Ureter (tissue), 1 donor: ENCODE results near the gene VIPR2. TPM values are rescaled to one million over a fixed set of nuclear protein-coding genes. Genes with fewer than 3 reads are reported as not detected.
"Not testable (repeated sequence)": the region's sequence is repeated elsewhere in the genome, so short reads cannot be mapped to it uniquely, and the experiment has no call there.

ENCODE experiments used
- DNase-seq: peaks from one replicate; pipeline ENCODE4 v3.0.0-alpha.2; 2020; ENCODE audit warnings: low spot score
- total RNA-seq: library from RNA; stranded (reverse); gene quantifications from one replicate; pipeline ENCODE4 v1.2.4, GENCODE V29; 2023
- donor health status: DM: yes; HTN: yes; CAD: no.

Gene VIPR2
- total RNA-seq, 1 donor from 2014 or later = 4.8 TPM

DNA sequence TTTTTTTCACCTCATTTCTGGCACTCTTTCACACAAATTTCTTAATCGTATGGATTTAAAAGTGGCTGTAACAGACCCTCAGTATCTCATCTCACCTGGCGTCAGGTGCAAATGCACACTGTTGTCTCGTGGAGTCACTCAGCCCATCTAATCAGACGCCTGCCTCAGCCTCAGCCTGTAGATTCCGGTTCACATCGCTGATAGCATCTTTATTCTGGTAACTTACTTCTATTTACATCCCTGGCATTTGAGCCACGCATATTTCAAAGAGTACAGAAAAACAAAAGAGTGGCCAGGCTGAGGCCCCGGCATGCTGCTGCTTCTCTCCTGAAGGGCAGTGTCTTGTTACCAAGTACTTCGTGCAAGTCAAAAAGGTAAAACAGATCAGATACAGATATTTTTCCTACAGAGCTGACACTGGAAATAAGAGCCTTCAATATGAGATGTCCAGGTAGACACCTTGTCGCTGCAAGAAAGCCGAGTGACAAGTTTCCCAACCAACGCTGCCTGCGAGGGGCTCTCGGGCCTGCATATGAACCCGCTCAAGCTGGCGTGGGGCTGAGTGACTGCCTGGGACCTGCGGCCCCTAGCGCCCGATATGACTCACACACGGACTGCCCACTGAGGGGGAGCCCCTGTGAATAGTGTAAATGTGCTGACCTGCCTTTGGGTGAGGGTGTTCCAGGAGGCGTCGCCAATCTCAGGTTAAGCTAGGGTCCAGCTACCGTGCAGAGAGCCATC, 4.3 kb downstream of the VIPR2 start:
- peak; percentile 42 for DNase-seq

DNA sequence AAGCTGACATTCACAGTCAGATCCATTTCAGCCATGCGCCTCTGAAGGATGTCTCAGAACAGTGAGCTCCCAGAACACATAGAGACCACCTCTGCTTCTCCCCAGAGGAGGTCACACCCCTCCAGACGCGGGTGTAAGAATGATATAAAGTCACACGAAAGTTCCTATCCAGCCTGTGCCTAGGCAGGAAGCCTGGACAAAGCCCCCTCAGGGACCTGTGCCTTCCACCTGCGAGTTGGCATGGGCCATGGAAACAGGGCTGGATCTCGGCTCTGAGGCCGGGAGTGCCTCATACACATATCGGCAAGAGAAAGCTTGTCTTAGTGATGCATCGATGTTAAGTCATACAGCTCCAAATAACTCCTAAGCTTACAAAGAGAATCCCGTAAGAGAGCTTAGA, 5.0 kb downstream of the VIPR2 start:
- no peak for DNase-seq

DNA sequence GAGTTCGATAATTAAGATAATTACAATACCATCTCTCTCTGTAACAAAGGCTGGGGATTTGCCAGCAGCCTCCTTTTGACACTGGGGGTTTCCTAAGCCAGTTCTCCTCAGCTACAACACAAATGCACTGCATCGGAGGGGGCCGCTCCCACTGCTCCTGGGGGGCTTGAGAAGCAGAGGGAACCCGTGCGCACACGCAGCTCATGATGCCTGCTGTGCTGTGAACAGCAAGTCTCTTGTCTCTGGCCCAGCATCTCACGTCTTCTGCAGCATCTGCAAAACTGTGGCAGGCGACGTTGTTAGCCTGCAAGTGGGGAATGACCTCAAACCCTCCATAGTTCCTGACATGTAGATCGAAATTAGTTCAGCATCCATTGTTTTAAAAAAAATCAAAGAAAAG, 5.5 kb downstream of the VIPR2 start:
- no peak for DNase-seq

DNA sequence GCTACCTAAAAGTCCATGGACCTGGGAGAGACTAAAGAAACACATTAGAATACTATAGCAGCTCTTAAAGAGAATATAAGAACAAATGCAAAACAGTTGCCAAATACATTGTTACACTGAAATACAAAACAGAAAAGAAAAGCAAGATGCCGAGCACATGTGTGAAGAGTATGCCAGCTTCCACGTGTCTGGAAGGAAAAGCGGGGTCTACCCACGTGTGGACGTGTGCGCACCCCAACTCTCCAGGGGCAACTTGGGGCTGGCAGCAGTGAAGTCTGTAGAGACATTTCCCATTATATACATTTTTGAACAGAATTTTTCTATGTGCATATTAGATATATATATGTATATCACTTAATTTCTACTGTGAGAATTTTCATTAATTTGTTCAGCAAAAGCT, 6.2 kb downstream of the VIPR2 start:
- DNase-seq = no peak

DNA sequence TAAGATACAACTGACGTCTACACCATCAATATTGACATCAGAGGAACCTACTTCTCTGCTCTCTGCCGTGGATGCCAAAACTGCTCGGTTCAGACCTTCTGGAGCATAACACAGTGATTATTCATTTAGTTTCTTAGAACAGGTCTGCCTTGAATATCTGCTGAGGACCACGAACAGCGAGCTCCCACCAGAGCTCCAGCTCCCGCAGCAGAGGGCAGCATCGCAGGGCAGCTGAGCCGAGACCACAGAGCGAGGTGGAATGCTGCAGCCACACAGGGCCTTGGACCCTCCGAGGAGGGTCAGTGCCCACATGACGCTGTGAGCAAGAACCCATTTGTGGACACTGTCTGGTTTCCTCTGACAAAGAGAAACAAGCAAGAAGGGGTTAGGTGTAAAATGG, 6.8 kb downstream of the VIPR2 start:
- DNase-seq = no peak

DNA sequence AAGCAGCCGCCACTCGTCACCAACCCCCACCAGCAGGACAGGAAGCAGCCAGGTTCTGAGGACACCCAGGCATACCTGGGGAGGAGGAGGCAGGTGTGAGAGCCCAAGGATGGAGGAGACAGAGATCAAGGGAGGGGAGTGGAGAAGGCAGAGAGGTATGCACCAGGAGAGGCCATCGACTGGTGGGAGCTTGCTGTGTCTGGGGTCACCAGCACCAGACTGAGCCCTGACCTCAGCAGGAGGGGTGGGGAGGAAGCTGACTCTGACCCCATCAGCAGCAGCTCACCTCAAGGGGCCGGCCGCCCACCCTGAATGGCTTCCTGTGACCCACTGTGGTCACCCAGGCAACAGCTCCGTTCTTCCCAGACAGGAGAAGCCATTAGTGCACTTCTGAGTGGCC, 7.8 kb downstream of the VIPR2 start:
- DNase-seq = peak; percentile 35

DNA sequence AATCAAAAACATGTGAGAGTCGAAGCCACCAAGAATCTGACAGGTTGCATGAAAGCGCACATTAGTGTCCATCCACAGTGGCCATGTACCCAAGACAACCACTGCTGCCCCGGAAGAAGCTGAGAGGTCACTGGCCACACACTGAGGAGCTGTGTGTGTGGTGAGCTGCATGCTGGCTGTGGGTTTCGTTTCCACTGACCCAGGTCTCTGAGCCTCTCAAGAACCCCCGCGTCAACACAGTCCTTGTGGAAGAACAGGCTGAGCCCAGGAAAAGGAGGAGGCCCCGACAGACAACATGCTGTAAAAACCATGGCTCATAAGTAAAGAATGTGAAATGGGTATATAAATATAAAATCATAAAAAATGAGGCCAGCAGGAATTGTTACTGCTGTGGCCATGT, 8.2 kb downstream of the VIPR2 start:
- DNase-seq = peak; percentile 20

DNA sequence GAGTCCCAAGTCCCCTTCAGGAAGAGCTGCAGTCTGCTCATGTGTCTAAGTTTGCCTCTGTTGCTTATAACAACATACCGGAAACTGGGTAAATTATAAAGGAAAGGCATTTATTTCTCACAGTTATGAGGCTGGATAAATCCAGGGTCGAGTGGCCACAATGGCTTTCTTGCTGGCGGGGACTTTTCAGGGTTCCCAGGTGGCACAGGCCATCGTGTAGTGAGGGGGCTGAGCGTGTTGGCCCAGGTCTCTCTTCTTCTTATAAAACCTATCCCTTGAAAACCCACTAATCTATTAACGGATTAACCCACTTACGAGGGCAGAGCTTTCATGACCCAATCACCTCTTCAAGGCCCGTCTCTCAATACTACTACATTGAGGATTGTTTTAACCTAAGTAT, 8.7 kb downstream of the VIPR2 start:
- no peak for DNase-seq

DNA sequence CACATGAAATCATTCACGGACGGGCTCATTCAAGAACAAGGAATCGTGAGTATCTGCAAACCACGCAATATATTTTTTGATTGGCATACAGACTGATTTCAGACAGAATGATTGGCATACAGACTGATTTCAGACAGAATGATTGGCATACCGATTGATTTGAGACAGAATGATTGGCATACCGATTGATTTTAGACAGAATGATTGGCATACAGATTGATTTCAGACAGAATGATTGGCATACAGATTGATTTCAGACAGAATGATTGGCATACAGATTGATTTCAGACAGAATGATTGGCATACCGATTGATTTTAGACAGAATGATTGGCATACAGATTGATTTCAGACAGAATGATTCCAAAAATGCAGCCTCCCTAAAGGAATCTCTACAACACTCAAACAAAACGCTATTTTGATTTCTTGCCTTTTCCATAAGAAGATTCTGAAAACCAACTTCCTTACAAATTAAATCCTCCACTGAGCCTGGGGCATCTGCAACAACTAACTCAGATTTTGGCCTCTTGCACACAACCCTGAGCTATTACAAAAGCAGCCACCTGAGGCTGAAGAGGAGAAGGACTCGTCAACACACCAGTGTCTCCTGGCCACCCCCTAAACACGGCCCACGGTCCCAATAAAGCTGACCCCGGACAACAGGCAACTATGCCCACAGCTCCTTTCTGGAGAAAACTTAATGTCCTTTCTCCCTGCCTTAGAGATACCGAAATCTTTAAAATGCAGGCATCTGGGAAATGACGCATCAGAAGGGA, 11.8 kb downstream of the VIPR2 start:
- DNase-seq = not testable (repeated sequence)

DNA sequence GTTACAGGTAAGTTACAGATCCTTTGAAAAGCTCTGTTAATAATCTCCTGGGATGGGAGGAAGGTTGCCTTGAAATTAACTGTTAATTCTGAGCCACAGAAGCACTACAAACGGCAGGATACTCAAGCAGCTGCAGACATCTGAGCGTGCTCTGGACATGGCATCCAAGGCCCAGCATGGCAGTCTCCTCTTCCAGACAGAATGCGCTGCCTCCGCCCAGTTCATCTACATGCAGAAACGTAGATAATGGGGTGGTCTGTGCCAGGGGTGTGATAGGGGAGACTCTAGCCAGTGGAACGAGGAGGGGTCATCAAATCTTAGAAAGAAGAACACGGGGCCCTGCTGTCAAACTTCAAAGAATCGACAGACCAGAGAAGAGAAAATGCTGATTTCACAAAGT, 13.8 kb downstream of the VIPR2 start:
- DNase-seq = no peak

DNA sequence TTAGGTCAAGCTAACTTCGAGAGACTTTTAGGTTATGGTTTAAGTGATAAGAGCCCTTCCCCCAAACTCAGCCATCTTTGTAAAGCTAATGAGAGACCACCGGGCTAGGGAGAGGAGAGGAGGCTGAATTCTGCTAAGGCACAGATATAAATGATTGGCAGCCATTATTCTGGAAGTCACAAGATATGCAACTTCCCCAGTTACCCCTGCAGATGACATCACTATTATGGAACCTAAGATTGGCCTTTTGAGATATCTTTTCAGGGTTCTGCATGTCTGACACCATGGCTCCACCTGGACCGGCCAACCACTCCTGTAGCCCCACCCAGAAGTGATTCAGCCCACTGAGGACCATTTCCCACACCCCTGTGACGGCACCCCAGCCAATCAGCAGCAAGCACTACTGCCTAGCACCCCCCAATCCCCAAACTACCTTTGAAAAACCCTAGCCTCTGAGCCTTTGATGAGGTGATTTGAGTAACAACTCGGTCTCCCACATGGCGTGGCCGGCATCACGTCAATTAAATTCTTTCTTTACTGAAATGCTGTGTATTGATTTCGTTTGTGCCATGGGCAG, 14.4 kb downstream of the VIPR2 start:
- DNase-seq = no peak

DNA sequence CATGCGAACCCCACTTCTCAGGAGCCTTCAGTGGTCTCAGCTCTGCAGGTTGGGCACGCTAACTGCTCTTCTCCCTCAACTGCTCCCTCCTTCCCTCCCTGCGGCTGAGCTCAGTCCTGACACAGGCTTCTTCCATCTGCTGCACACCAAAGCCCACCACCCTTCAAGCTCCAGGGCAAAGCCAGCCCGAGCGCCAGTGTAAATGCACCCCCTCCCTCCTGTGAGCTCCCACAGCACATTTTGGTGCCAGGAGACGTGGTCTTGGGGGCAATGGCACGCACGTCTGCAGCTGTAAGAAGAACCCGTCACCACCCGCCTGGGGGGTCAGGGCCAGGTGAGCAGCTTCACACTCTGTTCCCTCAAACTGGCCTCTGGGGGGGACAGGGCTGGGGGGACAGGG, 15.9 kb downstream of the VIPR2 start:
- no peak for DNase-seq

DNA sequence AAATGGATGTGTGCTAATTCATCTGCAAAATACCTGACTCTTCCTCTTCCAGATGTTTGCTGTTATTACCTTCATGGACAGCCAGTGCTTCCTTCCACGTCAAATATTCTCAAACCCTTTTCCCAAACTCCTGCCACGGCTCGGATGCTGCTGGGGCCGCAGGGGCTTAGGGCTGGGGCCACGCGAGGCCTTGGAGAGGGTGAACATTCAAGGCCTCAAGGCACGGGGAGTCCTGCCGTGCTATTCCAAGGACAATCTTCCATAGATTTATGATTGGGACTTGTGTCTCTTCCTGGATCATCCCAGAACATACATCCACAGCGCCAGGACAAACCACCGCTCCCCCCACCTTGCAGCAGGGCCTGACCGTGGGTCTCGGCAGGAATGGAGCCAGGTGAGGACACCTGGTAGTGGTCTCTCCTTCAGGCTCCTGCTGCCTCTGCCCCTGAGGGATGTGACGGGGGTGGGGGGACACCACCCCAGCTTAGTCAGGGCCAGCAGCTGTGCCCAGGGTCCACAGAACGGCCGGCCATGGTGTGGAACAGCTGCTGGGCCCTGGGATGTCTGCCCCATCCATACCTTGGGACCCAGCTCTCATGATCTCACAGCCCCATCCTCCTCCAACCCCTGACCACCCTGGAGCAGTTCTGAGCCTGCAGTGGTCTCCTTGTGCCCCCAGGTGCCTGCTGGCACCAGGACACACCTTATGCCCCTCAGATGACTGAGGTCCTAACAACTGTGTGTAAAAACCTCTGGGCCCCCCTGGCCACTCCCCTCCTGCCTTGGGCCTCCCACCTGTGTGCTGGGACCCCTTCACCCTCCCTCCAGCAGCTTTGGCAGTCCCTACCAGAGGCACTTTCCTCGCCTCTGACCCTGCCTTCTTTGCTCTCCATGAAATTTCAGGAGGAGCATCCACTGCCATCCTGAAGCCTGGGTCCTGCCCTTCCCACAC, 16.7 kb downstream of the VIPR2 start:
- no peak for DNase-seq

DNA sequence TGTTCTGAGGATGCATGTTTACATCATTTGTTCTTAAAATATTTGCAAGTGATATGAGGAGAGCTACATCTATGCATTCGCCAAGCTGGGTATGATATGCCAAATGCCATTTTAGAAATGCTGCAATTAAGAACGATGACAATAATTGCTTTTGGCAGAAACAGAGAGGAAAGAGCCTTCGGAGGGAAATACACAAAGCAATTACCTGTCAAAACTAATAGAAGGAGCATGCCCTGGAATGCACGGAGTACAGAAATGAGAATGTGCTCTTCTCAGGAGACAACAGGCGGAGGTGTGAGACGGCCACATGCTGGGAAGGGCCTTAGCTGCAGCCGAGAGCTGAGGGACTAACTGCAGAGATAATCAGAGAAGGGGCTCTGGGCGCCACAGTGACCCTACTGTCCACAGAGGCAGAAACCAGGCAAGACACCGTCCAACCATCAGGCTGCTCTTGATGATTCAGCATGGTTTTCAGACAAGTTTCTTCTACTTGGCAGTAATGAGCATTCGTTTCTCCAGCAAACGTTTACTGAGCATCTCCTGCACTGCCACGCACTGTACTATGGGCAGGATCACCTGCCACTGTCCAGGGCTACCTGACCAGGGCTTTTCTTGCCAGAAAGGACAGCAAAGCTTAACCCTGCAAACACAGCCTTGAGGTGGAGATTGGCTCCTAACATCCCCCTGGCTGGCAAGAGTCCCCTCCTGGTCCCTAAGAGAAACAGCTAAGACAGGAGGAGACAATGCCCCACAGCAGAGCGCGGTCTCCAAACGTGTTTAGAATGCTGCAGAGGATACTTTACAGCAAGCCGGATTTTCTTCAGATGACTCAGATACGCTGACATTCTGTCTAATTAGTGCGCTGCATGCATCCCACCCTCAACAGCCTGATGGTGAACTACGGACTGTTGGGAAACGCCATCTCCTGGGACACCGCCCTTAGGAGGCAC, 18.1 kb downstream of the VIPR2 start:
- no peak for DNase-seq

DNA sequence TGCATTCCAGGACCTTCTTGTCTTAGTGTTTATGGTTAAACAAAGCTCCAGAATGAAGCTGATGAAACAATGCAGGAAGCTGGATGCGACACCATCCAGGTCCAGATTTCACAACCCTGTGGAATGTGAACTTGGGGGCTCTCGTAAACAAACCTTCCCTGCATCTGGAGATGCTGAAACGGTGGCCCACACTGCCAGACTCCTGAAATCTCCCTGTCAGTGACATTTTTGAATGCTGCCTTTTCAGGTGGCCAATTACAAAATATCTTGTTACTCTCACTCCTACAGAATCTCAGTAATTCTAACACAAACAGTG, 18.8 kb downstream of the VIPR2 start:
- no peak for DNase-seq

DNA sequence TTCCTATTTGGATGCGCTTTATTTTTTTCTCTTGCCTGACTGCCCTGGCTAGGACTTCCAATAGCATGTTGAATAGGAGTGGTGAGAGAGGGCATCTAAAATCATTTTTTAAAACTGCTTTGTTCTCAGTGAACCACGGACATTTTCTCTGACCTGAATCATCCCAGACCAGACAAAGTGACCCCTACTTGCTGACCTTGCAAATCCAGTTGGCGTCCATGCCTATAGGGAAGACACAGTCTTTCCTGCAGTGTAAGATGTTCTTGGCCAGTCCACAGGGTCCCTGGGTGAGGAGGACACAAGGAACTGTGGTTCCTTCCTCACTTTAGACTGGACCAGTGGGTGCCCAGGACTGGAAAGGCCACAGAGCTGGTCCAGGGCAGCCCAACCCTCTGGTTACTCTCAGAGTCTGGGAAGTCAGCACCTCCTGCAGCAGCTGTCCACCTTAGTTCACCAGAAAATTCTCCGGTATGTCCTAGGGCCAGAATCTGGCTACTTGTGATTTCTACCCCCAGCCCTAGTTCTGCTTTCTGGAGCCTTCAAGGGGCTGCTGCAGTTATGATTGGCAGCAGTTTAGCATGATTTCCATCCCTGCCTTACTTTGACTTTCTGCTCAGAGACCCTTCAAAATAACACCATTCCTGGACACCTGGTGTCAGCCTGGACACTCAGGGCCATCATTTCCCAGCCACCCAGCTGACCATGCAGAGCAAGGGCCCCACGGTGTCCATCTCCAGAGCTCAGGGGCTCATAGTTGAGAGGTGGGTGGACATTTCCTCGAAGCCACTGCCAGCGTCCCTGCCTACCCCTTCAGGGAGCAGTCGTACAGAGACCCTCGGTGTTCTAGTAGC, 19.3 kb downstream of the VIPR2 start:
- no peak for DNase-seq

DNA sequence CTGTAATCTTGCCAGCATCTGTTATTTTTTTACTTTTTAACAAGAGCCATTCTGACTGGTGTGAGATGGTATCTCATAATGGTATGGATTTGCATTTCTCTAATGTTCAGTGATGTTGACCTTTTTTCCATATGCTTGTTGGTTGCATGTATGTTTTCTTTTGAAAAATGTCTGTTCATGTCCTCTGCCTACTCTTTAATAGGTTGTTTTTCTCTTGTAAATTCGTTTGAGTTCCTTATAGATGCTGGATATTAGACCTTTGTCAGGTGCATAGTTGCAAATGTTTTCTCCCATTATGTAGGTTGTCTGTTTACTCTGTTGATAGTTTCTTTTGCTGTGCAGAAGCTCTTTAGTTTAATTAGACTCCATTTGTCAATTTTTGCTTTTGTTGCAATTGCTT, 20.9 kb downstream of the VIPR2 start:
- DNase-seq = not testable (repeated sequence)

DNA sequence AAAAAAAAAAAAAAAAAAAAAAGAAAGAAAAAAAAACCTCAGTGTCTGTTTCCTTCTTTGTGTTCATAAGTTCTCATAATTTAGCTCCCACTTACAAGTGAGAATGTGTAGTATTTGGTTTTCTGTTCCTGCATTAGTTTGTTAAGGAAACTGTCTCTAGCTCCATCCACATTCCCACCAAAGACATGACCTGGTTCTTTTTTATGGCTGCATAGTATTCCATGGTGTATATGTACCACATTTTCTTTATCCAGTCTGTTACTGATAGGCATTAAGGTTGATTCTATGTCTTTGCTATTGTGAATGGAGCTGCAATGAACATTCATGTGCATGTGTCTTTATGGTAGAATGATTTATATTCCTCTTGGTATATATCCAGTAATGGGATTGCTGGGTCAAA, 21.4 kb downstream of the VIPR2 start:
- not testable (repeated sequence) for DNase-seq

DNA sequence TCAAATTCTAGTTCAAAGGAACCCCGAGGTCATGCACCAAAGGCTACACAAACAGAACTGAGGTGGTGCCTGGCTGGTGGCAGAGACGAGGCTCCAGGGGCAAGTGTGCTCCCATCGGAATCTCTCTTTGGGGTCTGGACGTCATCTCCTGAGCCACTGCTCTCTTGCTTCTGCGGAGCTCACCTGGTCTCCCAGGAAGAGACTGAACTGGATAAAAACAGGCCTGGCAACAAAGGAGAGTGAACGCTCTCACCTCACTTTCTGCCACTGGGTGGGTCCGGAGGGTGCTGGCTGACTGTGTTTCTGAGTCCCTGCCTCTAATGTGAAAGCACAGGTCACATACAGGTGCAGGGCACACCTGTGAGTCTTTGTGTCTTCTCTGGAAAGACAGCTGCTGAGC, 22.4 kb downstream of the VIPR2 start:
- DNase-seq = no peak

DNA sequence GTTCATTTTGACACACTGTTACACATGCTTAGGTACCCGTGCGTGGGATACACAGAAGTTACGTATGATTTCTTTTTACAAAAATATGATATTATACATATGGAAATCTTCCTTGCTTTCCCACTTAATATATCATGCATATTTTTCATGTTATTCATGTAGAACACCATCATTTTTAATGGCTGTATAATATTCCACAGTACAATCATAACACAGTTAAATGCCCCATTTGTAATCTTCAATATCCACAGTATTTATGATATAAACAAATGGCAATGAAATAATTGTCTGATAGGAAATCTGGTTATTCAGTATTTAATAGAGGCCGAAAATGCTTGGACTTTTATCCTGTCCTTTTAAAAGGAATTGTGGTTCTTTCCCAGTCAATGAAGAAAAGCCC, 23.2 kb downstream of the VIPR2 start:
- DNase-seq = no peak
